HG02840 (cell line): ENCODE measurements around the gene RREB1.
"Not testable (repeated sequence)": the region's sequence is repeated elsewhere in the genome, so short reads cannot be mapped to it uniquely, and the experiment has no call there.

ENCODE experiments used
- ATAC-seq: cut with Tn5 transposase; IDR thresholded peaks from one replicate; pipeline ENCODE4 v1.9.1; 2021; ENCODE audit warnings: mild to moderate bottlenecking, moderate library complexity, moderate number of reproducible peaks; ENCODE audit not compliant: unreplicated experiment, low FRiP score

The RREB1 gene

DNA sequence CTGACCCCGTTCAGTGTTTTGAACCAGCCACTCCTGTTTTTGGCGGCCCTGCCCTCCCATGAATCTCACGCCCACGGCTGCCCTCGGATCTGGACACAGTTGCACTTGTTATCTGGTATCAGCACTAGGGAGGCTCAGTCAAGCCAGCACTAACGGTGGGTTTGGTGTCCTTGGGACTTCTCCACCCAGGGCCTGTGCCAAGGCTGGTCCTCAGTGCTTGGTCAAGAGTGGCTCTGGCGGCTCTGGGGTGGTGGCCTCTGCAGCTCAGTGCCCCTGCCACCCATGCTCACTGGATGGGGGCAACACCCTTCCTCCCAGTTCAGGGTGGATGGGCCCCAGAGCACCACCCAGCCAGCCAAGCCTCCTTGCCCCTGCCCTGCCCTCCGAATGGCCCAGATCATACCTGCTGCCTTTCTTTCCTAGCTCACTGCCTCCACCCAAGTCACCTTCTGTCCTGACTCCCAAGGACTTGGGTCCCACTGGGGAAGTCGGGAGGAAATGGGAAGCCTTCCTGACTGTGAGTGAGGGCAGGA, 150.5 kb downstream of the RREB1 start:
- ATAC-seq, result no peak

DNA sequence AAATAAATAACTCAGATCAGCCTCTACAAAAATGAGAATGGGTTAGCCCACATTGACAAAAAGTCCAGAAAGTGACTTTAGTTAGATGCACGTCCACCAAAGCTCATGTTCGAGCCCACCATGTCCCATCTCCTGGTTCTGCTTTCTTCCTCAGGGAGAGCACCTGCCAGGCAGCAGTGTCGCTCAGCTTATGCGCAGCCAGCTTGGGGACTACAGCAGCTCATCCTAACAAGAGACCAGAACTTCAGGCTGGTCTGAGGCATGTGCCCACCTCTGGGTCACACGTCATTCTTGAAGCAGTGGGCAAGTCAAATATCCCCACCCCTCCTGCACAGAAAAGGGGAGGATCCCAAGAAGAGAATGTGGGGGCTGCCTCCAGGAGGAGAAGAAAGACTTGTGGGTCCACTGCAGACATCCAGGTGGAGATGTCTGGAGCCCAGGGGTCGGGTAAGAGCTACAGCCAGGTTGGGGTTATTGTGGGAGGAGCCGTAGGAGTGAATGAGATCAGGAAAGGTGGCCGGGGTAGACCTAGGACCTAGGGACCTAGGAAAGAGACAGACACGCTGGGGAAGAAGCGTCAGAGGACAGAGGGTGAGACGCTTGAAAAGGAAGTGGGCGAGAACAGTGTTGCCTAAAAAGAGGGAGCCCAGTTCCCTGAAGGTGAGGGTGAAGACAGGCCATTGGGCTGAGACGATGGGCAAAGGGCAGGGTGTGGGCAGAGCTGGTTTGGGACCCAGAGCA, 152.7 kb downstream of the RREB1 start:
- peak; percentile 12 for ATAC-seq

DNA sequence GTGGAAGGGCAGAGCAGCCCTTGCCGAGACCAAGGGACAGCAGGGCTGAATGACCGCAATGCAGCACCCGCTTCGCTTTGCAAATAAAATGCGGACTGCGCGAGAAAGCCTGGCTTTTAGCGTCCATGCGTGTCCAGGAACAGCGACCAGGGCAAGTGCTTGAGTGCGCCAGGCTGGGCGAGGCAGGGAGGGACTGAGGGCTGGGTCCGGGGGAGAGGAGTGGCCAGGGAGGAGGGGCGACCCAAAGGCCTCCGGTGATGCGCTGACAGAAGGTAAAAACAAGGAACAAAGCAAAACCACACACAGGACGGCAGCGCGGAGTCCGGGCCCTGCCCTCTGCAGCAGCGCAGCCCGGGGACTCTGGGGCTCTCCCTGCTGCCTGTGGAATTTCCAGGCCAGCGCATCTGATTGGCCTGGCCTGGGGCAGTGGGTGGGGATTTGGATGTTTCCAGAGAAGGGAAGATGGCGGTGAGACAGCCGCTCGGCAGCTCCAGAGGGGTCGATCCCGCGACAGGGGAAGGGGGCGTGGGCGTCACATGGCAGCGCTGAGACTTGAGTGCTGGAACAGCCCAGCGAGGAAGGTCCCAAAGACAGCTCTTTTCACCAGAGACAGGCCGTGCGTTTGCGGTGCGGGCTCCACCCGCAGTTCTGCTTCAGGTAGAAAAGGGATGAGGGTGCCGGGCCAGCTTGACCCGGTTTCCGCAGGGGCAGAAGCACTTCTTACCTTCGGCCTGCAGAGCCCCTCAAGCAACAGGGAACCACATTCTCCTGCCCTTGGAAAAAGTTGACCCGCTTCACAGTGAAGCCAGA, 153.5 kb downstream of the RREB1 start:
- peak; percentile 57 for ATAC-seq

DNA sequence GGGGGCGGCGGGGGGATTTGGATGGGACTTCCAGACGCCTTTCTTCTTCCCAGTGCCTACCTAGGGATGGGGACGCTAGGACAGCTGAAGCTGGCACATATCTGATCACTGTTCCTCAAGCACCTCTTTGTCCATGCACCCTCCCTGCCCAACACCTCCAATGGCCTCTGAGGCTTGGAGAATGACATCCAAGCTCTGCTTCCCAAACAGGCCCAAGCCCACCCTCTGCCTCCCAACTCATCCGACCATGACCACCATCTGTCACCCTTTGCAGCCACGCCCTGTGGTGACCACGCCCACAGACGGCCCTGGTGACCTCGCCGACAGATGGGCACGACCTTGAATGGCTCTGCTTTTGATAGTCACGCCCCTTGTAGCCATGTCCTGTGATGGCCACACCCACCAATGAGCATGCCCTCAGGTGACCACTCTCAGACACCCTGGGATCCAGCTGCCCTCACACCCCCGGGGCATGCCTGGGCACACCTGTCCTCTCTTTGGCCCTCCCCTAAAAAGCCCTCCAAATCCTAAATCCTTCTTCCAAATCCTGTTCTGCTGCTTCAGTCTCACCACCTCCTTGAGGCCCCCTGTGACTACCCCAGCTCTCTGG, 154.2 kb downstream of the RREB1 start:
- ATAC-seq, result no peak

DNA sequence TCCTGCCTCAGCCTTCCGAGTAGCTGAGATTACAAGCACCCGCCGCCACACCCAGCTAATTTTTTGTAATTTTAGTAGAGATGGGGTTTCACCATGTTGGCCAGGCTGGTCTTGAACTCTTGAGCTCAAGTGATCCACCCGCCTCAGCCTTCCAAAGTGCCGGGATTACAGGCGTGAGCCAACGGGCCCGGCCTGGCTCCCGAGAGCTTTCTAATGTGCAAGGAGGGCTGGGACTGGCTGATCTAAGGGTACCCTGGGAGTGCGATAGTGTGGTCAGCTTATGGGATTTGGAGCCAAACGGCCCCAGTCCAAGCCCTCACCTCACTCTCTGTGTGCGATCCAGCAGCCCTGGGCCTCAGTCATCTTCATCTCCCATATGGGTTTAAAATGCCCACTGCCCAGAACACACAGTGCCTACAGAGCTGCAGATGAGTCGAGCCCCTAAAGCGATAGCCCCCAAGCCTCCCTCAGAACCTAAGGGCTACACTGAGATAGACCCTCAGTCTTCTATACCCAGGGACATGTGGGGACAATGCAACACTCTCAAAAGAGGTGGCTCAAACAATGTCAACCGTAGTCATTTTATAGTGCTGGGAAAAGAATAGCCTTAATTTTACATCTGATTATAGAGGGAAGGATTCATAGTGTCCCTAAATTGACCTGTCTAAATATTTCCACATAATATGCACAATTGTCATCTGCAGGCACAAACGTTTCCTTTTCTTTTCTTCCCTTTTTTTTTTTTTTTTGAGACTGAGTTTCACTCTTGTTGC, 155.2 kb downstream of the RREB1 start:
- ATAC-seq, result no peak

DNA sequence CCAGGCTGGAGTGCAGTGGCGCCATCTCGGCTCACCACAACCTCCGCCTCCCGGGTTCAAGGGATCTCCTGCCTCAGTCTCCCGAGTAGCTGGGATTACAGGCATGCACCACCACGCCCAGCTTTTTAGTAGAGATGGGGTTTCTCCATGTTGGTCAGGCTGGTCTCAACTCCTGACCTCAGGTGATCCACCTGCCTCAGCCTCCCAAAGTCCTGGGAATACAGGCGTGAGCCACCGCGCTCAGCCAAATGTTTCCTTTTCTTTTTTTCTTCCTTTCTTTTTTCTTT, 155.7 kb downstream of the RREB1 start:
- ATAC-seq, result not testable (repeated sequence)

DNA sequence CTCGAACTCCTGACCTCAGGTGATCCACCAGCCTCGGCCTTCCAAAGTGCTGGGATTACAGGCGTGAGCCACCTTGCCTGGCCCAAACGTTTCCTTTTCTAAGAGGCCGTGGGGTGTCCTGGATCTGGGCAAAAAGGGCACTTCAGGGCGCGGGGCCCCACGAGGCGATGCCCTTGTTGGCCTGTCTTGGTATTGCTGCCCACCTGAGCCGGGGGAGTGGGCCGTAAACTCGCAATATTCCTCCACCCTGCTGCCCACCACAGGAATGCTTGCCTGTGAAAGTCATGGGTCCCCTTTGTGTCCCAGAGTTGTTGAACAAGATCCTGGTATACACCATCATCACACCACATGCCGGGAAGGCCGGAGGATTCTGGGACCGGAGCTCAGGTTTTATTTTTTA, 156.3 kb downstream of the RREB1 start:
- no peak for ATAC-seq

DNA sequence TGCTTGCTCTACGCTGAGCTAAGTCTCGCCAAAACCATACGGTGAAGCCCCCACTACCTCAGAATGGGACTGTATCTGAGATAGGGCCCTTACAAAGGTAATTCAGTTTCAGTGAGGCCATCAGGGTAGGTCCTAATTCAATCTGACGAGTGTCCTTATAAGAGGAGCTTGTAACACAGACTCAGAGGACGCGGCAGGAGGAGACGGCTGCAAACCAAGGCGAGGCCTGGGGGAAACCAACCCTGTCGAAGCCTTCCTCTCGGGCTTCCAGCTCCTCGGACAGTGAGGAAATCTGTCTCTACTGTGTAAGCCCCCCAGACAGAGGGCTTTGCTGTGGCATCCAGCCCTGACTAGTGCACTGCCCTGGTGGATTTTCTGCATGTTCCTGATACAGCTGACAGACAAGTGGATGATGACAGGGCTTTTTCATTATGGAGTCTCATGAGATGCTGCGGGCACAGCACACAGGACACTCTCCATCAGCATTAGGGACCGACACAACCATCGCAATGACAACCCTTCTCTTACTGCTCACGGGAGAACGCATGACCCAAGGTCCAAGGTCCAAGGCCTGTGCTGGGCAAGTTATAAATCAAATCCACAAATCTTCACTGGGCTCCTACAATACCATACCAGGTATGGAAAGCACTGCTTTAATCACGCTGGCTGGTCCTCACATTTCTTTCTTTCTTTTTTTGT, 157.1 kb downstream of the RREB1 start:
- no peak for ATAC-seq

DNA sequence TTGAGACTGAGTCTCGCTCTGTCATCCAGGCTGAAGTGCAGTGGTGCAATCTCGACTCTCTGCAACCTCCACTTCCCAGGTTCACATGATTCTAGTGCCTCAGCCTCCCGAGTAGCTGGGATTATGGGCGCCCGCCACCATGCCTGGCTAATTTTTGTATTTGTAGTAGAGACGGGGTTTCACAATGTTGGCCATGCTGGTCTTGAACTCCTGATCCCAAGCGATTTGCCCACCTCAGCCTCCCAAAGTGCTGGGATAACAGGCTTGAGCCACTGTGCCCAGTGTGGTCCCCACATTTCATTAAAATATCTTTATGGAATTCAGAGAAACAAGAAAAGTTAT, 157.6 kb downstream of the RREB1 start:
- not testable (repeated sequence) for ATAC-seq

DNA sequence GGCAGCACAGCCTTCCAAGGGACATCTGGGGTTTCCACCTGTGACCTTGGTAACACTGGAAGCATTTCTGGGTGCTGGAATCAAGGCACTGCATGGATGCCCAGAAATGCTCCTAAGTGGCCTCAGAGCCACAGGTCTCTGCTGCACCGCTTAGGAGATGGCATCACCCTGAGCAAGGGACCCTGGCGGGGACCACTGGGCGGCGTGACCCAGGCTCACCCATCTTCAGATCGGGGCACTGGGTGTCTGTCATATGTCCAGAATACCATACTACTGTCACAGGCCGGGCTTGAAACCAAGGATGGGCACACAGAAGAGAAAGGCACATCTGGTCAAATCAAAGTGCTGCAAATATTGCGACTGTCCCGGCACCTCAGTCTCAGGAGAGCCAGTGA, 159.3 kb downstream of the RREB1 start:
- ATAC-seq, result no peak

DNA sequence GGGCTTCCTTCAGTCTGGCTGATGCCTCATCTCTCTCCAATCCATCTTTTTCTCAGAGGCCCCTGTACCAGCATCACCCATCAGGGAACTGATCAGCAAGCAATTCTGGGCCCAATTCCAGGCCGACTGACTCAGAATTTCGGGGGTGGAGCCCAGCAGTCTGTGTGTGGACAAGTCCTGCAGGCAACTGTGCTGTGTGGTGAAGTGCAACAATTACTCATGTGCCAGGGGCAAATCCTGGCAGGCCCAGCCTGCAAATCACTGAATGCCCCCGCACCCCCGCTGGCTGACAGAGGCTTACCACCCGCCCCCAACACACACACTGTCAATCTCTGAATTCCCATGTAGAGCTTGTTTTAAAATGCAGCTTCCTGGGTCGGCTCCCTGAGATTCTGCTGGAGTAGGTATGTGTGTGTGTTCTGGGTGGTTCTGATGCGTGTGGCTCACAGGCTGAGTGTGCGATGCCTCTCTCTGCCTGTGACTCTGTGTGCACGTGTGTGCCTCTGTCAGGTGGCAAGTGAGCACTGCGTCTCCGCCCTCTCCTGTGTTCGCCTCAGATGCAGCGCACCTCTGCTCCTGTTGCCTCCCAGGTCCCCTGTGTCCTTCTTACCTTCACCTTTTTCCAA, 159.8 kb downstream of the RREB1 start:
- no peak for ATAC-seq

DNA sequence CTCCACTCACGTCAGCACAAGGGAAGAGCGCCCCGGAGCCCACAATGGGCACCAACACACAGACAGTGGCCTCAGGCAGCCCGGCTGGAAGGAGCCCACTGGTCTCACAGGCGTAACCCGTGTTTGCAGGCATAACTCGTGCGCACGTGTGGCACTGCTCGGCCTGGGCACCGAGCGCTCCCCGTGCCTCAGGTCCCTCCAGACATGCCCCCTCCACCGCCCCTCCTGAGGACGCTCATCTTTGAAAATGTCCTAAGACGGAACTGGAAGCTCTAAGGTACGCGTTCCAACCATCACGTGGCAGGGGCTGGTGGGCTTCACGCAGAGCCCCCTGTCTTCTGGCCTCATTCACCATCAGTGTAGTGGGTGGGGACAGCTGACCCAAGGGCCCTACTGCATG, 160.6 kb downstream of the RREB1 start:
- ATAC-seq, result no peak

DNA sequence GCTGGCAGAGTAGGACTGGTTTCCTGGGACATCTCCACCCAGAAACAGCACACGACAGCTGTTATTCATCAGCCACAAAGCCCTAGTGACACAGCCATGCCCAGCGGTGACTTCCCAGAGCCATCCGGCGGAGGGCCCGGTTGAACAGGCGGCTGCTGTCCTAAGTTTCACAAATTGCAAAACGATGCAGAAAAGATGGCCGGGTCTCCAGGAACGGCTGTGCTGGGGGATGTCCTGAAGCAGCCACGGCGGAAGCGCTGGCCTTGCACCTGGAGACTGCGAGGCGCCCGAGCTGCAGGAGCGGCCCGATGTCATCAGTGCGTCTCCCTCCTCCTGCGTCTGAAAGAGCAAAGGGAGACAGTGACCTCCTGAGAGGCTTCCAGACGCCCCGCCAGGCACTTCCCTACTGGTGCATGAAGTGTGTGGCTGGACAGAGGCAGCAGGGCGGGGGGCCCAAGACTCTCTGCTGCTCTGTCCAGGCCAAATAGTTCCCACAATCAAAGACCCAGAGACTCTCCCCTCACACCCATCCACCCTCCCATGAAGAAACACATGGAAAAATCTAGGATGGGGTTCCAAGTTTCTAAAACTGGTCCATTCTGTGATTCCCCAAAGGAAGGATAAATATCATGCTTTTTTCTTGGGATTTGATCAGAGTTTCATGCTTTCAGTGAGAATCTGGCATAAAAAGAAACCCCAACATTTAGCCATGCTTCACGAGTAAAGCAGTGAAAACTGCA, 161.2 kb downstream of the RREB1 start:
- no peak for ATAC-seq

DNA sequence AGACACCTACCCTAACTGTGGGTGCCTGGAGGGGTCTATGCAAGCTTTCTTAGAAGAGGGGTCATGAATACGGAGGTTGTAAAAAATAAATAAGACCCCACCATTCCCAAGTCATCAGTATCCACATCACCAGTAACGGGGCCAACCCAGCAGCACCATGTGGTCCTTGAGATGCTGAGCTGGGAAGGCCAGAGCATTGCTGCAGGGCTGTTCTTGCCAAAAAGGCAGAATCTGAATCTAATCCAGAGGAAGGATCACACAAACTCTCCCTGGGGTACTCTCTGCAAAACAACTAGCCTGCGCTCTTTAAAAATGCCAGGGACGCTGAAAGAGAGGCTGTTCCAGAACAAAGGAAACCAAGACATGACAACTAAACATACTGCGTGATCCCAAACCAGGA, 162.1 kb downstream of the RREB1 start:
- no peak for ATAC-seq

DNA sequence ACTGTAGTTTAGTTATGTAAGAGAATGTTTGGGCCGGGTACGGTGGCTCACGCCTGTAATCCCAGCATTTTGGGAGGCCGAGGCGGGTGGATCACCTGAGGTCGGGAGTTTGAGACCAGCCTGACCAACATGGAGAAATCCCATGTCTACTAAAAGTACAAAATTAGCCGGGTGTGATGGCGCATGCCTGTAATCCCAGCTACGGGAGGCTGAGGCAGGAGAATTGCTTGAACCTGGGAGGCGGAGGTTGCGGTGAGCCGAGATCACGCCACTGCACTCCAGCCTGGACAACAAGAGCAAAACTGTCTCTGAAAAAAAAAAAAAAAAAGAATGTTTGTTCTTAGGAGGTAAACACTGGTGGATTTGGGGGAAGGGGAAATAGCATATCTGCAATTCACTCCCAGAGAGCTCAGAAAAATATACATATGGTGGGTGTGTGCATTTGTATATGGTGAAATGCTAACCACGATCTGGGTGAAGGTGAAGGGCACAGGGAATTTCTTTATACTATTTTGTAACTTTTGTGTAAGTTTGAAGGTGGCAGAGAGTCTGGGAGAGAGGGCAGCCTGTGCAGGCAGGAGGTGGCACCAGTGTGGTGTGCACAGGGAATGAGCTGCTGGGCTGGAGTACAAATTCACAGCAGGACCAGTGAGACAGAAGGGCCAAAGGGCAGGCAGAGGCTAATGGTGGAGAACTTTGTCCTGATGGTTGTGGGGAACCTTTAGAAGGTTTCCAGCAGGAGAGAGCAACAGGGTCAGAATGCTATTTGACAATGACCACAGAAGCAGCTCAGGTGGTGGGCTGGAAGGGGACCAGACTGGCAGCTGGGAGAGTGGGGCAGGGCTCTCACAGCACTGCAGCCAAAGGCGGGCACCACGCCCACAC, 162.8 kb downstream of the RREB1 start:
- ATAC-seq, result no peak

DNA sequence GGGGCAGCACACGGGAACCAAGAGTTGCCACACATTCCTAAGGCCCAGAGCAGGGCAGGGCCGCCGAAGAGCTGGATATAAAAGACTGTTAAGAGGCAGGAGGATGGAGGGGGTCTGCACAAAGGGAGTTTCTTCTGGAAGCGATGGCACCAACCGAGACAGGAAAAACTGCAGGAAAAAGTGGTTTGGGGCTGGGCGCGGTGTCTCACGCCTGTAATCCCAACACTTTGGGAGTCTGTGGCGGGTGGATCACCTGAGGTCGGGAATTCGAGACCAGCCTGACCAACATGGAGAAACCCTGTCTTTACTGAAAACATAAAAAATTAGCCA, 163.4 kb downstream of the RREB1 start:
- ATAC-seq, result no peak

DNA sequence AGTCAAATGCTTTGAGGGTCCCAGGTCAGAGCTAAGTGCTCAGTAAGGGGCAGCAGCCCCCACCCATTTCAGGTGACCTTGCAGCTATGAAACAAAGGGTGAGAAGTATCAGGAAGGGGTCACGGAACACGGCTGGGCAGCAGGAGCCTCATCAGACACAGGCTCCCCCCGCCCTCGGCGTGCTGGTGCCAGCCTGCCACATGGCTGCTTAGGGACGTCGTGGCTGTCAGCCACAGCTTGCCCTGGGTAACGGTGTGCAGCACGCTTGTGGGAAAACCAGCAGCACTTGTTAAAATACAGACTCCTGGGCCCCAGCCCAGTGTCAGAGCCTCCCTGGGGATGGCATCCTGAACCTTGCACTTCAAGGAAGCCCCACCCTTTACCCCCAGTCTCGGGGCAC, 165.9 kb downstream of the RREB1 start:
- ATAC-seq, result no peak

DNA sequence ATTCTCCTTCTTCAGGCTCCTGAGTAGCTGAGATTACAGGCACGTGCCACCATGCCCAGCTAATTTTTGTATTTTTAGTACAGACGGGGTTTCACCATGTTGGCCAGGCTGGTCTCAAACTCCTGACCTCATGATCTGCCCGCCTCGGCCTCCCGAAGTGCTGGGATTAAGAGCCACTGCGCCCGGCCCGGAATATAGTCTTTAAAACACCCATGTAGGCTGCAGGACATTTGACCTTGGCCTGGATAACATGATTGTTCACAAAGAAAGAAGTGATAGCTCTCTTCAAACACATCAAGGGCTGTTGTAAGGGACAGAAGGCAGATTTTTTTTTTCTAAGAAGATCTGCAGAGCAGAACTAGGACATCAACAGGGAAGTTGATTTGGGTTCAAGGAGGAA, 166.8 kb downstream of the RREB1 start:
- ATAC-seq, result not testable (repeated sequence)

DNA sequence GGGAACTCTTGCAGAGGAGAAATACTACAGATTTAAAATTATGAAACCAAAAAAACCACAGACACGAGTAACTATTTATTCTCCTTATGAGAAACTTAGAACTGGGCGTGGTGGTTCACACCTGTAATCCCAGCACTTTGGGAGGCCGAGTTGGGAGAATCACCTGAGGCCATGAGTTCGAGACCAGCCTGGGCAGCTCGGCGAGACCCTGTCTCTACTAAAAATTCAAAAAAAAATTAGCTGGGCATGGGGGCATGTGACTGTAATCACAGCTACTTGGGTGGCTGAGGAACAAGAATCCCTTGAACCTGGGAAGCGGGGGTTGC, 168.4 kb downstream of the RREB1 start:
- no peak for ATAC-seq
